ENCODE results near the gene SH3BP2. TPM values are rescaled to one million over a fixed set of nuclear protein-coding genes. Genes with fewer than 3 reads are reported as not detected.

SH3BP2 gene
- total RNA-seq, 4 donors from 2014 or later: 29.6 to 43.5 (median 36.7) TPM

GRCh38 chr4:2847302-2847871, 54.5 kb downstream of the SH3BP2 start:
- Histone ChIP-seq H3K9me3 (no peaks in the 10 kb centered on the region), H3K36me3 (no peaks in the 10 kb centered on the region), H3K27me3 (no peaks in the 10 kb centered on the region), H3K27ac (no peak overlapping the region), H3K4me1 (peaks cover 39 to 49% of the 10 kb centered on the region in 2 donors), H3K4me3 (replicated peaks in 1 of 3) (no peak overlapping the region)
- no peak for TF ChIP-seq CTCF (IDR thresholded peaks at IDR 0.05)
- TF ChIP-seq POLR2A (IDR thresholded peaks at IDR 0.05): no peak
- no peak for DNase-seq
- intact Hi-C loops (cut with DNase I): no loop called here
- WGBS, 2 donors: 88% methylated on average over 11 of the region's 11 CpGs

- Histone ChIP-seq H3K27me3 (no peaks in the 10 kb centered on the region), H3K9me3 (no peaks in the 10 kb centered on the region), H3K4me3 (replicated peaks in 1 of 3) (no peak overlapping the region), H3K4me1 (peaks cover 44 to 54% of the 10 kb centered on the region in 2 donors), H3K27ac (no peak overlapping the region), H3K36me3 (no peaks in the 10 kb centered on the region)
- intact Hi-C loops (cut with DNase I): no loop called here
- TF ChIP-seq CTCF (IDR thresholded peaks at IDR 0.05) (no peak), POLR2A (IDR thresholded peaks at IDR 0.05) (no peak)
- DNase-seq: no peak
- WGBS, 2 donors: 85 to 86% methylated on average over 2 of the region's 2 CpGs
Measured at GRCh38 chr4:2848449-2848848, 55.6 kb downstream of the SH3BP2 start.

GRCh38 chr4:2849267-2850152, 56.6 kb downstream of the SH3BP2 start:
- Histone ChIP-seq H3K36me3 (peaks cover 5 to 7% of the 10 kb centered on the region in 2 donors), H3K4me3 (replicated peaks in 1 of 3) (no peak overlapping the region), H3K9me3 (no peaks in the 10 kb centered on the region), H3K27me3 (no peaks in the 10 kb centered on the region), H3K4me1 (peaks cover 45 to 58% of the 10 kb centered on the region in 2 donors), H3K27ac (no peak overlapping the region)
- no peak for DNase-seq
- intact Hi-C loops (cut with DNase I): no loop called here
- WGBS, 2 donors: 68% methylated on average over 9 of the region's 9 CpGs
- TF ChIP-seq POLR2A (IDR thresholded peaks at IDR 0.05) (no peak), CTCF (IDR thresholded peaks at IDR 0.05) (no peak)

GRCh38 chr4:2850966-2851798, 58.3 kb downstream of the SH3BP2 start:
- Histone ChIP-seq H3K36me3 (peaks cover 5 to 7% of the 10 kb centered on the region in 2 donors), H3K4me1 (peaks cover 39 to 49% of the 10 kb centered on the region in 2 donors), H3K27me3 (no peaks in the 10 kb centered on the region), H3K27ac (no peak overlapping the region), H3K9me3 (no peaks in the 10 kb centered on the region), H3K4me3 (replicated peaks in 1 of 3) (no peak overlapping the region)
- DNase-seq: peak in 1 of 2 donors; percentile 27
- intact Hi-C loops (cut with DNase I): no loop called here
- no peak for TF ChIP-seq POLR2A (IDR thresholded peaks at IDR 0.05)
- TF ChIP-seq CTCF (IDR thresholded peaks at IDR 0.05): no peak
- WGBS, 2 donors: 41 to 54% methylated on average over 2 of the region's 2 CpGs
